ENCODE results near the gene PEPD. TPM values are rescaled to one million over a fixed set of nuclear protein-coding genes. Genes with fewer than 3 reads are reported as not detected.

The PEPD gene
- total and polyA plus RNA-seq, 2 of the 4 experiments (the other 2 are of a cell fraction), result 36.7 to 88.4 TPM

DNA sequence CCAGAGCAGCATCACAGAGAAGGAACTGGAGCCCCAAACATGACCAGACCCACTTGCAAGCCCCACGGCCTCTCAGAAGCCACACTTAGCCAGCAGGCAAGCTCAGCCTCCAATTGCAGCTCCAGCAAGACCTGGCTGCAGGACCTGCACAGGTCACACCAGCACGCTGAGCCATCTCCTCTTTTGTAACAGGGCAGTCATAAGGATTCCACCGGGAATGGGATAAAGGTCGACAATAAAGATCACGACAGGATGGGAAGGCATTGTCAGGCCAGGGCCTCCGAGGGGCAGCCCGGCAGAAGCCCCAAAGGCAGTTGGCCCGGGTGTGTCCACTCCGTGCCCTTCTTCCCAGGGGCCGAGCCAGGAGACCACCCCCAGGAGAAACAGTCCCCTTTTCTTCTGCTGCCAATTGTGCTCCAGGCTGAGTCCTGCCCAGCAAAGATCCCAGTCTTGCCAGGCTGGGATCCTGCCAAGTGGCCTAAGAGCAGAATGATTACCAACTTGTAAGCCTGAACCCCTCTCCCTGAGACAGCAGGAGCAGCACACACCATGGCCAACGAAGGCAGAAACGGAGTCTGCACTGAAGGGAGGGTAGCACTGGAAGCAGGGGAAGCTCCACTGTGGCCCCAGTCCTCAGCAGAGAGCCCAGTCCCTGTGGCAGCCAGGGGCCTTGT, 12.5 kb downstream of the PEPD start:
- Histone ChIP-seq H3K4me2 (ENCODE audit: low read depth, low read length) (no peak overlapping the region), H3K27me3 (ENCODE audit: control insufficient read depth, insufficient read depth, low read length) (no peaks in the 10 kb centered on the region), H2AFZ (replicated peaks; ENCODE audit: low read length, poor library complexity) (no peak overlapping the region), H3K56ac (ENCODE audit: extremely low read depth, insufficient read depth, low read length) (no peak overlapping the region), H4K8ac (ENCODE audit: low read depth in 2 of 2, low read length in 2 of 2) (no peak overlapping the region), H2AK5ac (ENCODE audit: low read depth, low read length) (no peak overlapping the region), H2AK9ac (replicated peaks; ENCODE audit: low read depth, low read length, poor library complexity) (no peak overlapping the region), H2BK120ac (ENCODE audit: low read depth, low read length) (no peak overlapping the region), H4K91ac (ENCODE audit: insufficient read depth, low read depth, low read length) (no peak overlapping the region), H3K36me3 (ENCODE audit: control insufficient read depth, insufficient read depth, low read length) (peaks cover 5% of the 10 kb centered on the region), H3K4me1 (ENCODE audit: control insufficient read depth, insufficient read depth, low read length) (no peaks in the 10 kb centered on the region), H3K14ac (replicated peaks; ENCODE audit: low read depth, low read length) (no peak overlapping the region), H3K23ac (ENCODE audit: low read depth, low read length) (no peak overlapping the region), H3K27ac (ENCODE audit: insufficient read depth, low read length) (no peak overlapping the region), H4K20me1 (ENCODE audit: insufficient read depth, low read length) (peaks cover 14% of the 10 kb centered on the region), H3K9me3 (ENCODE audit: control insufficient read depth, insufficient read depth, low read length) (no peaks in the 10 kb centered on the region), H3K9ac (ENCODE audit: low read depth, low read length) (no peak overlapping the region), H3K18ac (ENCODE audit: low read depth, low read length) (no peak overlapping the region), H4K5ac (ENCODE audit: low read depth, low read length) (no peak overlapping the region), H2BK5ac (ENCODE audit: low read depth, low read length, poor library complexity, severe bottlenecking) (no peak overlapping the region), H2BK15ac (ENCODE audit: low read depth, low read length) (no peak overlapping the region), H3K9me1 (ENCODE audit: insufficient read depth, low read length) (peaks cover 14% of the 10 kb centered on the region; the same call in 1 of the 2 replicates), H3K4me3 (ENCODE audit: insufficient read depth, low read depth, low read length) (no peak overlapping the region), H3K4ac (ENCODE audit: low read depth, low read length) (no peak overlapping the region), H2BK20ac (ENCODE audit: low read depth, low read length) (no peak overlapping the region), H3K79me1 (ENCODE audit: low read depth in 1 of 2, low read length in 2 of 2) (peaks cover 6 to 29% of the 10 kb centered on the region in 2 experiments; a peak in 3 of 4 replicates)
- CTCF ChIA-PET, result no interaction called here
- BruUV-seq (replicated peaks), result no TSS peak
- ATAC-seq (ENCODE audit: low read depth) (no peak), DNase-seq (no peak)
- intact Hi-C loops (cut with micrococcal nuclease), result no loop called here
- no peak for TF ChIP-seq FOS (IDR thresholded peaks at IDR 0.05; ENCODE audit: low read depth, low read length)
- no peak for TF ChIP-seq MAZ (IDR thresholded peaks at IDR 0.05; ENCODE audit: borderline replicate concordance, low read depth, low read length)
- TF ChIP-seq, protein P1, sequence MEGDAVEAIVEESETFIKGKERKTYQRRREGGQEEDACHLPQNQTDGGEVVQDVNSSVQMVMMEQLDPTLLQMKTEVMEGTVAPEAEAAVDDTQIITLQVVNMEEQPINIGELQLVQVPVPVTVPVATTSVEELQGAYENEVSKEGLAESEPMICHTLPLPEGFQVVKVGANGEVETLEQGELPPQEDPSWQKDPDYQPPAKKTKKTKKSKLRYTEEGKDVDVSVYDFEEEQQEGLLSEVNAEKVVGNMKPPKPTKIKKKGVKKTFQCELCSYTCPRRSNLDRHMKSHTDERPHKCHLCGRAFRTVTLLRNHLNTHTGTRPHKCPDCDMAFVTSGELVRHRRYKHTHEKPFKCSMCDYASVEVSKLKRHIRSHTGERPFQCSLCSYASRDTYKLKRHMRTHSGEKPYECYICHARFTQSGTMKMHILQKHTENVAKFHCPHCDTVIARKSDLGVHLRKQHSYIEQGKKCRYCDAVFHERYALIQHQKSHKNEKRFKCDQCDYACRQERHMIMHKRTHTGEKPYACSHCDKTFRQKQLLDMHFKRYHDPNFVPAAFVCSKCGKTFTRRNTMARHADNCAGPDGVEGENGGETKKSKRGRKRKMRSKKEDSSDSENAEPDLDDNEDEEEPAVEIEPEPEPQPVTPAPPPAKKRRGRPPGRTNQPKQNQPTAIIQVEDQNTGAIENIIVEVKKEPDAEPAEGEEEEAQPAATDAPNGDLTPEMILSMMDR (conservative IDR thresholded peaks at IDR 0.05; ENCODE audit: low read depth, low read length), result no peak
- TF ChIP-seq, protein P2, sequence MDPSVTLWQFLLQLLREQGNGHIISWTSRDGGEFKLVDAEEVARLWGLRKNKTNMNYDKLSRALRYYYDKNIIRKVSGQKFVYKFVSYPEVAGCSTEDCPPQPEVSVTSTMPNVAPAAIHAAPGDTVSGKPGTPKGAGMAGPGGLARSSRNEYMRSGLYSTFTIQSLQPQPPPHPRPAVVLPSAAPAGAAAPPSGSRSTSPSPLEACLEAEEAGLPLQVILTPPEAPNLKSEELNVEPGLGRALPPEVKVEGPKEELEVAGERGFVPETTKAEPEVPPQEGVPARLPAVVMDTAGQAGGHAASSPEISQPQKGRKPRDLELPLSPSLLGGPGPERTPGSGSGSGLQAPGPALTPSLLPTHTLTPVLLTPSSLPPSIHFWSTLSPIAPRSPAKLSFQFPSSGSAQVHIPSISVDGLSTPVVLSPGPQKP (IDR thresholded peaks at IDR 0.05; ENCODE audit: borderline replicate concordance, low read depth, low read length), result no peak
- no peak for TF ChIP-seq MXI1 (IDR thresholded peaks at IDR 0.05; ENCODE audit: borderline replicate concordance, low read depth, low read length)
- TF ChIP-seq CHD1 (IDR thresholded peaks at IDR 0.05; ENCODE audit: low read depth, low read length), result no peak
- no peak for TF ChIP-seq RCOR1 (IDR thresholded peaks at IDR 0.05; ENCODE audit: insufficient replicate concordance, low read length)
- no peak for TF ChIP-seq SMC3 (IDR thresholded peaks at IDR 0.05; ENCODE audit: low read depth, low read length)
- no peak for TF ChIP-seq CEBPB (IDR thresholded peaks at IDR 0.05; ENCODE audit: low read depth, low read length)
- no peak for TF ChIP-seq POLR2A (IDR thresholded peaks at IDR 0.05; ENCODE audit: low read depth, low read length)
- TF ChIP-seq, protein P3, sequence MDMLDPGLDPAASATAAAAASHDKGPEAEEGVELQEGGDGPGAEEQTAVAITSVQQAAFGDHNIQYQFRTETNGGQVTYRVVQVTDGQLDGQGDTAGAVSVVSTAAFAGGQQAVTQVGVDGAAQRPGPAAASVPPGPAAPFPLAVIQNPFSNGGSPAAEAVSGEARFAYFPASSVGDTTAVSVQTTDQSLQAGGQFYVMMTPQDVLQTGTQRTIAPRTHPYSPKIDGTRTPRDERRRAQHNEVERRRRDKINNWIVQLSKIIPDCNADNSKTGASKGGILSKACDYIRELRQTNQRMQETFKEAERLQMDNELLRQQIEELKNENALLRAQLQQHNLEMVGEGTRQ (IDR thresholded peaks at IDR 0.05; ENCODE audit: low read depth, low read length), result no peak
- TF ChIP-seq RFX5 (IDR thresholded peaks at IDR 0.05; ENCODE audit: low read depth, low read length), result no peak
- TF ChIP-seq RAD21 (IDR thresholded peaks at IDR 0.05; ENCODE audit: low read length), result no peak
- dilution Hi-C loops (cut with HindIII; ENCODE audit: low sequenced_read_pairs, unreplicated experiment), result no loop called here
- 96% methylated on average over 9 of the region's 12 CpGs; no CpG with 5 or more reads in 1 of the 2 experiments for WGBS, 2 experiments (ENCODE audit: extremely low coverage in 2 of 2, insufficient read length in 1 of 2)
- POLR2A ChIA-PET (ENCODE audit: unreplicated experiment), result no interaction called here
- in situ Hi-C loops (cut with MboI; ENCODE audit: low sequenced_read_pairs), result no loop called here
